Measurements from ENCODE around the gene FOXL2NB. TPM values are rescaled to one million over a fixed set of nuclear protein-coding genes. Genes with fewer than 3 reads are reported as not detected.

FOXL2NB gene
- total RNA-seq, 1 donor from 2014 or later: under 0.01 TPM

- DNase-seq (ENCODE audit: low read depth in 2 of 2): no peak
Observed at GRCh38 chr3:138995706-138996105, 48.7 kb downstream of the FOXL2NB start.

Other genes with a start within 250 kb of the FOXL2NB start
- gene PIK3CB, start 112.3 kb upstream of the FOXL2NB start, total RNA-seq: 12.3 and 14.4 TPM in 2 replicates
- under 0.01 TPM in 1 of 2 replicates, not detected in the other for gene FOXL2, start 80 bp upstream of the FOXL2NB start, total RNA-seq
- not detected in 2 replicates for gene PRR23A, start 59.1 kb downstream of the FOXL2NB start, total RNA-seq
- gene PRR23B, start 73.7 kb downstream of the FOXL2NB start, total RNA-seq: not detected in 2 replicates
- gene PRR23C, start 97.7 kb downstream of the FOXL2NB start, total RNA-seq: not detected in 2 replicates